ENCODE data around the gene CCDC157. TPM values are rescaled to one million over a fixed set of nuclear protein-coding genes. Genes with fewer than 3 reads are reported as not detected.

The CCDC157 gene
- total RNA-seq, 2 donors from 2014 or later: 3.1 to 10.5 TPM

GRCh38 chr22:30365891-30366290 lies 9.1 kb downstream of the CCDC157 start:
- intact Hi-C loops (cut with DNase I): no loop called here
- no peak for ATAC-seq
- WGBS, 2 donors: 80 to 95% methylated on average over 13 to 15 of the region's 18 CpGs
- no peaks in the 10 kb centered on the region for H3K27me3 ChIP-seq
- no peak for DNase-seq
- no peak overlapping the region for H3K4me3 ChIP-seq
- no peak for TF ChIP-seq POLR2A (IDR thresholded peaks at IDR 0.05)
- TF ChIP-seq CTCF (IDR thresholded peaks at IDR 0.05): no peak
- no peaks in the 10 kb centered on the region for H3K9me3 ChIP-seq
- no peak overlapping the region for H3K27ac ChIP-seq
- no peaks in the 10 kb centered on the region for H3K36me3 ChIP-seq (replicated peaks in 1 of 2; ENCODE audit: insufficient read depth in 1 of 2, low read depth in 2 of 2)
- H3K4me1 ChIP-seq: no peaks in the 10 kb centered on the region

GRCh38 chr22:30368420-30368819 lies 11.6 kb downstream of the CCDC157 start:
- Histone ChIP-seq H3K9me3 (no peaks in the 10 kb centered on the region), H3K27ac (no peak overlapping the region), H3K27me3 (no peaks in the 10 kb centered on the region), H3K4me3 (no peak overlapping the region), H3K4me1 (no peaks in the 10 kb centered on the region), H3K36me3 (replicated peaks in 1 of 2; ENCODE audit: insufficient read depth in 1 of 2, low read depth in 2 of 2) (no peaks in the 10 kb centered on the region)
- 76 to 82% methylated on average over 9 of the region's 9 CpGs for WGBS, 2 donors
- TF ChIP-seq POLR2A (IDR thresholded peaks at IDR 0.05) (no peak), CTCF (IDR thresholded peaks at IDR 0.05) (no peak)
- ATAC-seq: no peak
- intact Hi-C loops (cut with DNase I): no loop called here
- no peak for DNase-seq

- no peaks in the 10 kb centered on the region for H3K4me1 ChIP-seq
- DNase-seq (no peak), ATAC-seq (no peak)
- WGBS, 2 donors: 70 to 87% methylated on average over 12 to 15 of the region's 19 CpGs
- TF ChIP-seq CTCF (IDR thresholded peaks at IDR 0.05) (no peak), POLR2A (IDR thresholded peaks at IDR 0.05) (no peak)
- H3K4me3 ChIP-seq: no peak overlapping the region
- intact Hi-C loops (cut with DNase I): no loop called here
- no peak overlapping the region for H3K27ac ChIP-seq
- H3K36me3 ChIP-seq (replicated peaks in 1 of 2; ENCODE audit: insufficient read depth in 1 of 2, low read depth in 2 of 2): no peaks in the 10 kb centered on the region
- H3K27me3 ChIP-seq: no peaks in the 10 kb centered on the region
- no peaks in the 10 kb centered on the region for H3K9me3 ChIP-seq
Observed at GRCh38 chr22:30370641-30371230, 13.9 kb downstream of the CCDC157 start.

- ATAC-seq (no peak), DNase-seq (no peak)
- 80 to 93% methylated on average over 1 to 9 of the region's 9 CpGs for WGBS, 2 donors
- H3K4me1 ChIP-seq: no peaks in the 10 kb centered on the region
- intact Hi-C loops (cut with DNase I): no loop called here
- H3K27me3 ChIP-seq: no peaks in the 10 kb centered on the region
- H3K9me3 ChIP-seq: no peaks in the 10 kb centered on the region
- H3K36me3 ChIP-seq (replicated peaks in 1 of 2; ENCODE audit: insufficient read depth in 1 of 2, low read depth in 2 of 2): no peaks in the 10 kb centered on the region
- no peak overlapping the region for H3K4me3 ChIP-seq
- TF ChIP-seq CTCF (IDR thresholded peaks at IDR 0.05) (no peak), POLR2A (IDR thresholded peaks at IDR 0.05) (no peak)
- H3K27ac ChIP-seq: no peak overlapping the region
Observed at GRCh38 chr22:30371321-30371720, 14.5 kb downstream of the CCDC157 start.

GRCh38 chr22:30371981-30372380 lies 15.2 kb downstream of the CCDC157 start:
- intact Hi-C loops (cut with DNase I): no loop called here
- DNase-seq (no peak), ATAC-seq (no peak)
- no peaks in the 10 kb centered on the region for H3K27me3 ChIP-seq
- H3K4me3 ChIP-seq: no peak overlapping the region
- no peaks in the 10 kb centered on the region for H3K36me3 ChIP-seq (replicated peaks in 1 of 2; ENCODE audit: insufficient read depth in 1 of 2, low read depth in 2 of 2)
- TF ChIP-seq CTCF (IDR thresholded peaks at IDR 0.05) (no peak), POLR2A (IDR thresholded peaks at IDR 0.05) (no peak)
- no peak overlapping the region for H3K27ac ChIP-seq
- 80 to 86% methylated on average over 9 to 11 of the region's 13 CpGs for WGBS, 2 donors
- H3K9me3 ChIP-seq: no peaks in the 10 kb centered on the region
- no peaks in the 10 kb centered on the region for H3K4me1 ChIP-seq
